GM18517 (cell line): ENCODE measurements around the gene KRTAP10-2.

ENCODE experiments used
- ATAC-seq: cut with Tn5 transposase; IDR thresholded peaks from one replicate; pipeline ENCODE4 v1.9.1; 2021; ENCODE audit warnings: mild to moderate bottlenecking, moderate library complexity; ENCODE audit not compliant: unreplicated experiment

The KRTAP10-2 gene

GRCh38 chr21:44515359-44516165 lies 35.7 kb downstream of the KRTAP10-2 start:
- ATAC-seq = no peak

- ATAC-seq = no peak
Observed at GRCh38 chr21:44514746-44515358, 36.5 kb downstream of the KRTAP10-2 start.

GRCh38 chr21:44514218-44514520 lies 37.1 kb downstream of the KRTAP10-2 start:
- no peak for ATAC-seq

- no peak for ATAC-seq
Observed at GRCh38 chr21:44513389-44514217, 37.7 kb downstream of the KRTAP10-2 start.

DNA sequence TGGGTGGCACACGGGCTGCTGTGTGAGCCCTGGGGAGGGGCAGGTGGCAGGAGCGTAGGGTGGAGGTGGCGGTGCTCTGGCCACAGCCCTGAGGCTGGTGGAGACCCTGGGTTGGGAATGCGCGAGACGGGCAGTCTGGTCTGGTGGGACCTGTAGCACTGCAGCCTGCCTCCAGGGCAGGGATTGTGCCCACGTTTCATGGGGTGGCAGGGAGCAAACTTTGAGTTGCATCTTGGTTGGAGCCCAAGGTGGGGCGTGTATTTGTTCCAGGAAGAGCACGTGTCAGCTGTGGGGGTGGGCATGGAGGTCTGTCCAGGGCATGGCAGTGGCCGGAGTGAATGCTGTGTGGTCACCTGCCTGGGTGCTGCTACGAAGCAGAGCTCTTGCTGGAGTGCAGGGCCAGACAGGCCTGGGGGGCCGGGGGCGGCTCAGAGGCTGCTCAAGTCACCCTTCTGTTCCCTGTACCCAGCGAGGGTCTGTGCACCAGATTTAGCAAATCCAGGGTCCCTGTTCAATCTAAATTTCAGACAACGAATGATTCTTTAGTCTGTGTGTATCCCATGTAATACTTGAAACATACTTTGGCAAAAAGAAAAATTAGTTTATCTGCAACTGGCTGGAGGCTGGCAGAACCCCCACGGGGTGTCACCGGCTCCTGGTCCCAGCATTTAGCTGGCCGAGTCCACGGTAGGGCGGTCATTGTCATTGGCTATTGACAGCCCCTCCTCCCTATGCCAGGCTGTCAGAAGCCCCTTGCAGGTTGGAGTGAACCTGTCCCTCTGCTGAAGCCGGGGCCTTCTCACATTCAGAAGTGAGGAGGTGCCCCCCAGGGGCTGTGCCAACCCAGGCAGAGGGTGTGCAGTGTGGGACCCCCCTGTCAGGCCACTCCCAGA lies 38.6 kb downstream of the KRTAP10-2 start:
- ATAC-seq = no peak

- no peak for ATAC-seq
Observed at GRCh38 chr21:44511938-44512275, 39.4 kb downstream of the KRTAP10-2 start.

DNA sequence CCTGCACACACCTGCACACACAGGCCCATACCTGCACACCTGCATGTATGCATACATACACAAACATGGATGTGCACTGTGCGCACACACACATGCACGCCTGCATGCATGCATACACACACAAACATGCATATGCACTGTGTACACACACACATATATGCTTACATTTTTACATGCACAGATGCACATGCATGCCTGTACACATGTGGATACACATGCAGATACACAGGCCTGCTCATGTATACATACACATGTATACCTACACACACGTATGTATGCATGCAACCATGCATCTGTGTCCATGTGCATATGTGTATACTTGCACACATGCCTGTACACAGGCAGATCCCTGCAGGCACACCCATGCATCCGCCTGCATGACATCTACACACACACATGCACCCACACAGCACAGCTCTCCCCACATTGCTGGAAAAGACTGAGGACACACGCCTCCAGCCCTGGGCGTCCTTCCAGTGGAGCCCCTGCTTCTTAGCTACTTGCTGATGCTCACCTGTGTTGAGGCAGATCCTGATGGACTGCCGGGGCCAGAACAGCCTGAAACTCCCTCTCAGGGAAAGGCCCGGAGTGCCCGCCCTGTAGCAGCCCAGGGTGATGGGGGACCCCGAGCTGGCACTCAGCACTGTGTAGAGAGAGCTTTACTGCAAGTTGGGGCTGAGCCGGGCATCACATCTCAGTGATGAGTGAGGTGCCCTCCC lies 39.9 kb downstream of the KRTAP10-2 start:
- no peak for ATAC-seq

DNA sequence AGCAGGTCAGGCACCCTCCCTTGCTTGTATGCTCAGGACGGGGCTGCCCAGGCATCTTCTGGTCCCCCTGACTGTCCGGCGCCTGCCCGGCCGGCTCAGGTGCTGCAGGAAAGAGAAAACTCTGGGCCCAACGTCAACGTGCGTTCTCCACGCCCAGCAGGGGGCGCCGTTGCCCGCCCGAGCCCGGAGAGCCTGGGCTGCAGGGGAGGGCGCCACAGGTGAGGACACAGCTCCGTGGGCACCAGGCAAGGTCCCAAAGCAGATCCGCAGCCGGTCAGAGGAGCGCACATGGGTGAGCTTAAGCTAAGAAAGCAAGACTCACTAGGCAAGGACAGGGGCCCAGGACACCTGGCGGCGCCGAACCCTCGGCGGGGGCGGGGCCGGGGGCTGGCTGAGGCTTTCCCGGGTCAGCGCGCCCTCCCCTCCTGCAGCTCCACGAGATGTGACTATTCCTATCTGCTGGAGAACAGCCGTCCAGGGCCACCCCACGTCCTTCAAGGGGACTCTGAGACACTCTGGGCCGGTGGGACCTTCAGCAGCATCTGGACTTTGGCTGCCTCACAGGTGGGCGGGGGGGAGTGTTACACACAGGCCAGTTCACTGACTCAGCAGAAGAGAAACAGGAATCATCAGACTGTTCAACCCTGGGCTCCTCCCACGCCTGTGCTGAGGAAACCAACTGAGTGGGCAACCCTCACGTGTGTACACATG lies 40.6 kb downstream of the KRTAP10-2 start:
- ATAC-seq = no peak

DNA sequence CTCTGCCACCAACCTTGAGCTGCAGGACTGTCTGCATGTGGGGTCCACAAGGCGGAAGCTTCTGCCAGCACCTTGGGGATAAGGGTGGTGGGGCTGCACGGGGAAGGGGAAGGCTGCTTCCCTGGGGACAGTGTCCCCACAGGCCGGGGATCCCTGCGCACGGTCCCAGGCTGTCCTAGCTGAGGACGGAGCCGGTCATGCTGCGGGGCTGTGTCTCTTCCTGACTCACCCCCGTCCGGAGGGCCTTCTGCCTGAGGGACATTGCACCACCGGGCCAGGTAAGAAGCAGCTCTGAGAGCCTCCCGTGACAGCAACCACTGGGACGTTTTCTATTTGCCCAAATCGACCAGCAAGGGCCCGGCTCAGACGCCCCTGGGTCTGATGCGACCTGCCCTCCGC lies 41.2 kb downstream of the KRTAP10-2 start:
- ATAC-seq = no peak

DNA sequence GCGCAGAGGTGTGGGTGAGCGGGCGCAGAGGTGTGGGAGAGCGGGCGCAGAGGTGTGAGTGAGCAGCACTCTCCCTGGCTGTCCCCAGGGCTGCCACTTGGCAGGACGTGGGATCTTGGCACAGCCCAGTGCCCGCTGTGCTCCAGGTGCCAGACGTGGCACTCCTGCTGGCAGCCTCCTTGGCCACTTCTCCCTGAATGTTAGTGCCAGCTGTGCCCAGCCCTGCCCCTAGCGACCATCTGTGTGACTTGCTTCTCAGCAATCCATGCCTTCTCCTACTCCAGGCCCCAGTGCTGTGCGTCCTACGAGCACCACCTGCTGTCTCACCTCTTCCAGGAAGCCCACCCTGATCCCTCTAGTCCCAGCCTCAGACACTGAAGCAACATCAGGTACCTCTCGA lies 41.8 kb downstream of the KRTAP10-2 start:
- ATAC-seq = no peak

DNA sequence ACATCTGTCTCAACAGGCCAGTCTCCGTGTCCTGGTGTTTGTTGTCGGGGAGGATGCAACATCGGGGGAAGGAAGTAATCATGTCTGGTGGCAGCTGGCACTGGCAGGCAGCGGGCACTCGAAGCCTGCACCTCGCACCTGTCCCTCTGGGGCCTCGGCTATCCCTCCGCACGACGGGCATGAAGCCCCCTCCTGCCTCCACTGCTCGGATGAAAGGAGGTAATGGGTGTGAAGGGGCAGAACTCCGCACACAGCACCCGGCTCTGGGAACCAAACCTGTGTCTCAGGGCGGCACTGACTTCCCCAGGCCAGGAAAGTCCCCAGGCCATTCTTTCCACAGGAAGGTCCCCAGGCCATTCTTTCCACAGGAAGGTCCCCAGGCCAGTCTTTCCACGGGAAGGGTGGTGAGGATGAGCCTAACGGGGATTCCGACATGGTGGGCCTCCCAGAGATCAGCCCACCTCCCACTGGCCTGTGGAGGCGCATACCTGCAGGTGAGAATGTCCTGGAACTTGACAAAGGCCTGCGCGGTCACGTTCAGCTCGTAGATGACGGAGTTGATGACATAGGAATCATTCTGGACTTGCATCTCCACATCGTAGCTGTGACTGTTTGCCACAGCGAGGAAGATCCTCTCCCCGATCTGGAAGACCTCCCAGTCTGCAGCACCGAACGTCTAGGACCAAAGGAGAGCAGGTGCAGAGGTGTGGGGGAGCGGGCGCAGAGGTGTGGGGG lies 42.4 kb downstream of the KRTAP10-2 start:
- no peak for ATAC-seq

DNA sequence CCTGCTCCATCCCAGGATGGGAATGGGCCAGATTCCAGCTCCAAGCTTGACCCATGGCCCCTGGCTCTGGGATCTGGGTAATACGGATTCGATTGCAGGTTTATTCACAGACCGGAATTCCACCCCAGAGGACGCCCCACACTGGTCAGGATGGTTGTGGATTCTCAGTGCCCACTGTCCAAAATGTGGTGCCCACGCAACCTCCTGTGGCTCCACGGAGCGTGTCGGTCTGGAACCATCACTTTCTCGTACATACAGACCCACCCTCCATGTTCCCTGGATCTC lies 42.9 kb downstream of the KRTAP10-2 start:
- no peak for ATAC-seq

DNA sequence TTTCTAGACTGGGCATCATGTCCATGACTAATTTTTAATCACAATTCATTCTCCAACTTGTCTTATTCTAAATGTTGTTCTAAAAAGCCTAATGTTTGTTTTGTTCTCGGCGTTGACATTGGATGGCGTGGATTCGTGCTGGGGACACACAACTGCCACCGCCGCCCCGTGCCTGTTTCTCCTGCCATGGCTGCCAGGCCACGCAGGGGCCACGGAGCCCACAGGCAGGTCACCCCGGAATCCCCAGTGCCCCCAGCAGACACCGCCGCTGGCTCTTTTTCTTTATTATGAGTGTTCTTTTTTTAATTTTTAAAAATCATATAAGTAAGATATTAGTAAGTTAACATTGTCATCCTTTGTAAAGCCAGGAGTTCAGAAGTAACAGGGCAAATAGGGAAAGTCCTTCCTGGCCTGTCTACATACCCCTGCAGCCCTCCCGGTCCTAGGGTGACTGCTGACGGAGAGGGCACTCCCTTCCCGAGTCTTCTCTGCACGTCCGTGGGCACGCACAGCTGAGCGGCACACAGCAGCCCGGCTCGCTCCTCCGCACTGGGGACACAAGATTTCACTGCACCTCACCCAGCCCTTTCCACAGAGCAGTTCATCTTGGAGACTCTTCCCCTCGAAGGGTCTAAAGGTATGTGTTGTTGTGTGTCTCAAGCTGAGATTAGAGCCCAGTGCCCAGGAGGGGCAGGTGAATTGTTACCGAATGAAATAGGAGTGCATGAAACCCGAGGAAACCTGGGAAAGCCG lies 43.5 kb downstream of the KRTAP10-2 start:
- no peak for ATAC-seq

DNA sequence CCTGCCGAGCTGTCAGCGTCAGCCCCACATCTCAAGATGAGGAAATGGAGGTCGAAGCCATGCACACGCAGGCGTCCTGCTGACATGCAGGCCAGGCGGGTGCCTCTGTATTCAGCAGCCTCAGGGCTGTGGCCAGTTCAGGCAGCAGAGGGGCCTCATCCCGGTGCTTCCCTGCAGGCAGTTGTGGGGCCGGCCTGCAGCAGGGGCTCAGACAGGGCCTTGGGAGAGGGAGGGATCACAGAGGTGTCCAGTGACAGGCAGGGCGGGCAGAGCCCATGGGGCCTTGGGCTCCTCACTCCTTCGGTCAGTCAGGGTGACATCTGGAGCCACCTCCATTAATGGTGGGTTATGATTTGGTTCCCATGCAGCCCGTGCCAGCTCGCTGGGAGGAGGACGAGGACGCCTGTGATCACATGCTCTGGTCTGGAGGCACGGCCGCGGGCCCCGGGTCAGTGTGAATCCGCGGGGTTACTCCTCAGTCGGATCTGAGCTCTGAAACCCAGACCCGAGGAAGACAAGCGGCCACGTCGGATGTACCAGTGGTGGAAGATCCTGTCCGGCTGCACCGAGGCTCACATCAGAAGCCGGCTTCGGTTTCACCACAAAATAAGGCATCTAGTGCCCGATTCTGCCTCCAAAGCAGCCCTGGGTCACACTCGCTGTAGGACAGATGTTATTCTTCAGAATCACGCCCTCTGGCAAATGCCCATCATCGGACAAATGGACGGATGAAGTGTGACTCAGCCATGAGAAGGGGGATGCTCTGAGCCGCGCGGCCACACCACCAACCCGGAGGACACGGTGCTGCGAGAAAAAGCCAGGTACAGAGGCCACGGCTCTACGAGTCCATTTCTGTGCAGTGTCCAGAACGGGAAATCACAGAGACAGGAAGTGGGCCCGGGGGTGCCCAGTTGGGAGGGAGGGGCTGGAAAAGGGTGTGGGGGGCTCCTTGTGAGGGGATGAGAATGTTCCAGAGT lies 44.7 kb downstream of the KRTAP10-2 start:
- no peak for ATAC-seq

DNA sequence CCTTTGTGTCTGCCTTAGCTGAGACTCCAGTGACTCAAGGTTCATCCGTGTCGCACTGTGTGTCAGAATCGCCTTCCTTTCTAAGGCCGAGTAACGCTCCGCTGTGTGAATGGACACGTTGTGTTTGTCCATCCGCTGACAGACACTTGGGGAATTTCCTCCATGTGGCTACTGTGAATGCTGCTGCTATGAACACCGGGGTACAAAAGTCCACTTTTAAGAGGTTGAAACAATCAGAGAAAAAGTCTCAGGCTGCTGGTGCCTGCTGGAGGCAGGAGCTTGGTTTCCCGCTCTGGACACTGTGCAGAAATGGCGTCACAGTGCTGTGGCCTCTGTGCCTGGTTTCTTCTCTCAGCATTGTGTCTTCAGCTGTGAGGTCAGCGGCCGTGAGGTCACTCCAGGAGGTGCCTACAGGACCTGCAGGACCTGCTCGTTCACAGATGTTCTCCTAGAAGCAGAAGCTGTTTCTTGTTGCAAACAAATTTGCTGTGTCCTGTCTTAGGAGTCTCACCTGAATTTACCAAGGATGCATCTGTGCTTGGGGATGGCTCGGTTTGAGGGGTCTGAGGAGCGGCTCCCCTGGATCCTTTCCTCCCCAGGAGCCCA lies 45.5 kb downstream of the KRTAP10-2 start:
- no peak for ATAC-seq

DNA sequence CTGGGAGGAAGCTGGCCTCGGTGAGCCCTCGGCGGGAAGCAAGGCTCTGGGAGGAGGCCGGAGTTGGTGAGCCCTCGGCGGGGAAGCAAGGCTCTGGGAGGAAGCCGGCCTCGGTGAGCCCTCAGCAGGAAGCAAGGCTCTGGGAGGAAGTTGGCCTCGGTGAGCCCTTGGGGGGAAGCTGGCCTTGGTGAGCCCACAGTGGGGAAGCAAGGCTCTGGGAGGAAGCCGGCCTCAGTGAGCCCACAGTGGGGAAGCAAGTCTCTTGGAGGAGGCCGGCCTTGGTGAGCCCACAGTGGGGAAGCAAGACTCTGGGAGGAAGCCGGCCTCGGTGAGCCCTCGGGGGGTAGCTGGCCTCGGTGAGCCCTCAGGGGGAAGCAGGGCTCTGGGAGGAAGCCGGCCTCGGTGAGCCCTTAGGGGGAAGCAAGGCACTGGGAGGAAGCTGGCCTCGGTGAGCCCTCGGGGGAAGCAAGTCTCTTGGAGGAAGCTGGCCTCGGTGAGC lies 47.4 kb downstream of the KRTAP10-2 start:
- no peak for ATAC-seq
